ENCODE measurements around the gene KRT79.

The KRT79 gene

GRCh38 chr12:52822771-52823510 is 11.2 kb downstream of the KRT79 start:
- H3K4me3 ChIP-seq (ENCODE audit: low read depth, low read length), result no peak overlapping the region
- DNase-seq (ENCODE audit: low read depth), result no peak
- TF ChIP-seq CTCF (conservative IDR thresholded peaks at IDR 0.05; ENCODE audit: low read depth, low read length), result no peak

DNA sequence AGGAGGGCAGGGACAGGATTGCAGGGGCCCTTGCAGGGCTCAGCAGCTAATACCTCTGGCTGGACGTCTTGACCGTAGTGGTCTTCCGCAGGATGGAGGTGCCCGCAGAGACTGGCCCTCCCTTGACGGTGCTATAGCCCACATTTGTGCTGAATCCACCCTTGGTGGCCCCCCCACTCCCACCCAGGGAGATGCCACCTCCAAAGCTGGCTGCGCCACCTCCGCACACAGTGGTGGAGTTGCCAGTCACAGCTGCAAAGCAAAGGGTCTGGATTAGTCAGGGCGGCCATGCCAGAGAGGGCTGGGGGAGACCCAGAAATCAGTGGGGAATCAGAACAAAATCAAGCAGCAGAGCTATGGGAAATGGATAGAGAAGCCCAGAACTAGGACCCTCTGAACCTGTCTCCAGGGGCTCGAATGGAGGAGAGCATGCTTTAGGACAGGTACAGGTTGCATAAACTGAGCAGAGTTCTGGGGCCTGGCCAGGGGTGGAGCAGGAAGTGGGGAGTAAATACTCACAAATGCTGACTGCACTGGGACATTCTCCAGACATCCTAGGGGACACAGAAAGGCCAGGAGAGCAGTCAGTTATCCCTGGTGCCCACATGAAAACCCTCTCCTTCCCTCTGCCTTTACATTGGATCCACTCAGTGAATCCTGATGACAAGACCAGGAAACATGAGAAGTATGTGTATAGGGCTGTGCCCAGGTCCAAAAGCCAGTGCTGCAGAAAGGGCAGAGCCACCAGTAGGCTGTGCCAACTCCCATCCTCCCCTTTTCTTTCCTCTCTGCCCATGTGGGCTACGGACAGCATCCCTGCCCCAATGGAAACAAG is 12.1 kb downstream of the KRT79 start:
- no peak for TF ChIP-seq CTCF (conservative IDR thresholded peaks at IDR 0.05; ENCODE audit: low read depth, low read length)
- DNase-seq (ENCODE audit: low read depth), result no peak
- no peak overlapping the region for H3K4me3 ChIP-seq (ENCODE audit: low read depth, low read length)

DNA sequence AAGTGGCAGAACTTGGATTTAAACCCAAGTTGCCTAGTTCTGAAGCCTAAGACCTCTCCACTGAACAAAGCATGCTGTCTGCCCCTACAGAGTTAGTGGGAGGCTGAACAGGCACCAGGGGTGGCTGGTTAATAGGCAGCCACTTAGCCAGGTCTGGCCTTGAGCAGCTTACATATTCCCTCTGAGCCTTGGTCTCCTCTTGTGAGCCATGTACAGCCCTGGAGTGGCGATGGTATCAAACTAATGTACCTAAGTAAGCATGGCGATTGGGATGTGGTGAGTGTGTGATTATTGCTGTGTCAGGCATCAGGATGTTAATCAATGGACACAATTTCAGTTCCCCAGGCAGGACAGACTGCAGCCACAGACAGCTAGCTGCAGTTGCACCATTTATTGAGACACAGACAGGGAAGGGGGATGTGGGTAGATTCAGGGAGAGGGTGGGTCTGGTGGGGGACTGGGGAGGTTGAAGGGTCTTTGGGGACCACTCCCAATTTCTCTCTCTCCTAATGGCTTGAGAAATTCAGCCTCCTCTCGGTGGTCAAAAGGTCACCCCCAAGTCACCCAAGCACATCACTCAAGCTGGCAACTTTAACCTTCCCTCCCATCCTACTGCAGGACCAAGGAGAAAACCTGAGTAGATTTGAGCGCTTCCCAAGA is 12.9 kb downstream of the KRT79 start:
- no peak overlapping the region for H3K4me3 ChIP-seq (ENCODE audit: low read depth, low read length)
- no peak for TF ChIP-seq CTCF (conservative IDR thresholded peaks at IDR 0.05; ENCODE audit: low read depth, low read length)
- DNase-seq (ENCODE audit: low read depth), result no peak

DNA sequence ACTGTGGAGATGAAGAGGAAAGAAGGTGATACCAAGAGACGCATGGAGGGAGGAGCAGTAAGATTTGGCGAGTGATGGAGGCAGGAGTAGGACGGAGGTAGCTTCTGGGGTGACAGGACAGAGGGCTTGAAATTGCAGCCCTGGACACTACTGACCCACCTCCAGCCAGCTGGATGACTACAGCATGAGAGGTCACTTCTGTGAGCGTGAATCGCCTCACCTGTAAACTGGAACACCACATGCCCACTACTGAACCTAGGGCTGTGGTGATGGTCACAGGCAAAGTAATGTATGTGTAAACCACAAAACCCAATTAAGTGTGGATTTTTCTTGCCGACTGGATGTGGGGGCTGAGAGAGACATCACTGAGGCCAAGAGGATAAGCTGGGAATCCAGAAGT is 13.6 kb downstream of the KRT79 start:
- TF ChIP-seq CTCF (conservative IDR thresholded peaks at IDR 0.05; ENCODE audit: low read depth, low read length), result no peak
- DNase-seq (ENCODE audit: low read depth), result no peak
- H3K4me3 ChIP-seq (ENCODE audit: low read depth, low read length), result no peak overlapping the region

- DNase-seq (ENCODE audit: low read depth), result no peak
- no peak for TF ChIP-seq CTCF (conservative IDR thresholded peaks at IDR 0.05; ENCODE audit: low read depth, low read length)
- no peak overlapping the region for H3K4me3 ChIP-seq (ENCODE audit: low read depth, low read length)
These were observed 14.2 kb downstream of the KRT79 start for GRCh38 chr12:52819731-52820510.

GRCh38 chr12:52818887-52819420 is 15.2 kb downstream of the KRT79 start:
- DNase-seq (ENCODE audit: low read depth), result no peak
- TF ChIP-seq CTCF (conservative IDR thresholded peaks at IDR 0.05; ENCODE audit: low read depth, low read length), result no peak
- no peak overlapping the region for H3K4me3 ChIP-seq (ENCODE audit: low read depth, low read length)
